ENCODE measurements around the gene COX10.

The COX10 gene

GRCh38 chr17:14119546-14119945, 50.2 kb downstream of the COX10 start:
- Histone ChIP-seq H3K9me3 (ENCODE audit: control insufficient read depth, insufficient read depth, low read length) (no peaks in the 10 kb centered on the region), H3K36me3 (ENCODE audit: insufficient read depth, low read length) (no peaks in the 10 kb centered on the region), H3K9ac (ENCODE audit: low read depth, low read length) (no peak overlapping the region), H3K4me1 (ENCODE audit: insufficient read depth, low read length) (no peaks in the 10 kb centered on the region)

- Histone ChIP-seq H3K9me3 (ENCODE audit: control insufficient read depth, insufficient read depth, low read length) (no peaks in the 10 kb centered on the region), H3K9ac (ENCODE audit: low read depth, low read length) (no peak overlapping the region), H3K4me1 (ENCODE audit: insufficient read depth, low read length) (peaks cover 5% of the 10 kb centered on the region; the same call in 1 of the 2 replicates)
Measured at GRCh38 chr17:14121952-14122351, 52.6 kb downstream of the COX10 start.

DNA sequence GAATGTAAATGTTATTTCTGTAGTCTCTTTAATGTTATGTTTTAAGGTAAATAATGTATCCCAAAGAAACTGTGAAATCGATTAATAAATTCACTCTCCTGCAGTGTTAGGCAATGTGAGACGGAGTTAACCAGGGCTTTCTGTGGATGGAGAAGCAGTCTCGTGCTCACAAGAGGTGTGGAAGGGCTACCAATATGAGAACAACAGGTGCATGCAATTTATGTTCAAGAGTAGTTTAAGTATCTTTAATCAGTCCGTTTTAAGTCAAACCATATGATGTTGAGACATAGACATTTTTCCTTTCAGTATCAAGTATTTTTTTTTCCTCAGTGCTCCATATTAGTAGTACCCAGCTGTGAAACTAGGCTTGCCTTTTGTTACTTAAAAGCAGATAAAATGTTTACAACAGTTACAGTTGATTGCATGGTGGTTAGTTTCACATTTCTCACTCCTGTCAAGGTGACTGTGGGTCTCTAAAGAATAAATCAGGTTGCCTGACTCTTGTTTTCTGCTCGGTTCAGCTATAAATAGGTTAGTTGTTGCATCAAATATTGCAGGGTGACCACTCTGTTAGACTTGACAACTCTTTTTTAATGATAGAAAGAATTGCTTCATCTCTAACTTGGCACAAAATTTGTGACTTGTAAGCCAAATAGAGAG, 54.4 kb downstream of the COX10 start:
- Histone ChIP-seq H3K9ac (ENCODE audit: low read depth, low read length) (no peak overlapping the region), H3K4me1 (ENCODE audit: insufficient read depth, low read length) (peaks cover 5% of the 10 kb centered on the region; the same call in 1 of the 2 replicates), H3K9me3 (ENCODE audit: control insufficient read depth, insufficient read depth, low read length) (no peaks in the 10 kb centered on the region), H3K36me3 (ENCODE audit: insufficient read depth, low read length) (no peaks in the 10 kb centered on the region)

More at GRCh38 chr17:14121952-14122351, 52.6 kb downstream of the COX10 start:
- H3K36me3 ChIP-seq (ENCODE audit: insufficient read depth, low read length): no peaks in the 10 kb centered on the region

DNA sequence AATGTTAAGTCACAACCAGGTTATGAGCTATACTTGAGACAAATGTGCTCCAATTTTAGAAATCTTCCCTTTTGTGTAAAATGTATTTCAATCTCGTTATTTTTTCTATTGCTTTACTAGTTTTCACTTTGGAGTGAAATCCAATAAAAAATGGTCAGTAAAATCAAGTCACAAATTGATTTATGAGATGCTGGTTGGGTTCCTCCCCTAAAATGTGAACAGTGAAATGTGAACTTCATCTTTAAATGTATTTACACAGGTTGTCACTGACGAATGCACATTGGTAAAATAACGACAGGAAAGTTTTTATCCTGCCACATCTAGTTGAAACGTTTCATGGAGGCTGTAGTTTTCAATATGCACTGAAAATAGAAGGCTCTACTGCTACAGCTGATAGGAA, 55.5 kb downstream of the COX10 start:
- H3K9ac ChIP-seq (ENCODE audit: low read depth, low read length): no peak overlapping the region

GRCh38 chr17:14125518-14126137, 56.3 kb downstream of the COX10 start:
- Histone ChIP-seq H3K9ac (ENCODE audit: low read depth, low read length) (no peak overlapping the region), H3K4me1 (ENCODE audit: insufficient read depth, low read length) (peaks cover 5% of the 10 kb centered on the region; the same call in 1 of the 2 replicates), H3K9me3 (ENCODE audit: control insufficient read depth, insufficient read depth, low read length) (no peaks in the 10 kb centered on the region), H3K36me3 (ENCODE audit: insufficient read depth, low read length) (no peaks in the 10 kb centered on the region)

More for the DNA sequence above, 55.5 kb downstream of the COX10 start:
- Histone ChIP-seq H3K36me3 (ENCODE audit: insufficient read depth, low read length) (no peaks in the 10 kb centered on the region), H3K9me3 (ENCODE audit: control insufficient read depth, insufficient read depth, low read length) (no peaks in the 10 kb centered on the region), H3K4me1 (ENCODE audit: insufficient read depth, low read length) (peaks cover 5% of the 10 kb centered on the region; the same call in 1 of the 2 replicates)

DNA sequence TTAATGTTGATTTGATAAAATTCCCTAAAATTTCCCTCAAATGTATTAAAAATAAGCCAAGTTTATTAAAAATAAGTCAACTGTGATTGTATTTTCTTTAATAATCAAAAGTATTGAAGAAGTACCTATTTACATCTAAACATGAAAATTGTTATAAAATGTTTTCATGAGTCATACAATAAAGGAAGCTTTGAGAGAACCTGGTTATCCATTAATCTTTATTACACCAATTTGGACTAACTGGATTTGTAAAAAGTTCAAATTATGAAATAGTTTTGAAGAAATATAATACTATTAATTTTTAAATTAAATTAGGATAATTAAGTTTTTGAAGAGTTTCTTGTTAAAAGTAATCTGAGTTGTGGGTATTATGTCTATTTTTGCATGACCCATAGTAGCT, 63.8 kb downstream of the COX10 start:
- no peaks in the 10 kb centered on the region for H3K9me3 ChIP-seq (ENCODE audit: control insufficient read depth, insufficient read depth, low read length)
- H3K9ac ChIP-seq (ENCODE audit: low read depth, low read length): no peak overlapping the region
- H3K4me1 ChIP-seq (ENCODE audit: insufficient read depth, low read length): peaks cover 13% of the 10 kb centered on the region; the same call in 1 of the 2 replicates
- no peaks in the 10 kb centered on the region for H3K36me3 ChIP-seq (ENCODE audit: insufficient read depth, low read length)

DNA sequence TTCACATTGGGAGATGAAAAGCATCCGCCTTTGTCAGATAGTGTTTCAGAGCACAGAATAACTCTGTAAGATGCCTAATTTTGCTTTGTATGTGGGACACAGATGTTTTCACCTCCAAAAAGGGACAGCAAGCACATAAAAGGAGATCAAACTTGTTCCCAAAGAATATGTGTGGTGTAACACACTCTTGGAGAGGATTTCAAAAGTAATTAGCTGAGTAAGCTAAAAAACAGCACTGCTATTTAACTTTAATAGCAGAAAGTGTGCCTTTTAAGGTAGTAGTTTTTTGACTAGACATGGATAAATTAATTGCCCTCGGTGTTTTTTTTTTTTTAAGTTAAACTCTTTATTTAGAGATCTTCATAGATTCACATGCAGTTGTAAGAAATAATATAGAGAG, 65.2 kb downstream of the COX10 start:
- no peaks in the 10 kb centered on the region for H3K9me3 ChIP-seq (ENCODE audit: control insufficient read depth, insufficient read depth, low read length)
- H3K36me3 ChIP-seq (ENCODE audit: insufficient read depth, low read length): no peaks in the 10 kb centered on the region
- H3K4me1 ChIP-seq (ENCODE audit: insufficient read depth, low read length): peaks cover 13% of the 10 kb centered on the region; the same call in 1 of the 2 replicates
- H3K9ac ChIP-seq (ENCODE audit: low read depth, low read length): no peak overlapping the region

DNA sequence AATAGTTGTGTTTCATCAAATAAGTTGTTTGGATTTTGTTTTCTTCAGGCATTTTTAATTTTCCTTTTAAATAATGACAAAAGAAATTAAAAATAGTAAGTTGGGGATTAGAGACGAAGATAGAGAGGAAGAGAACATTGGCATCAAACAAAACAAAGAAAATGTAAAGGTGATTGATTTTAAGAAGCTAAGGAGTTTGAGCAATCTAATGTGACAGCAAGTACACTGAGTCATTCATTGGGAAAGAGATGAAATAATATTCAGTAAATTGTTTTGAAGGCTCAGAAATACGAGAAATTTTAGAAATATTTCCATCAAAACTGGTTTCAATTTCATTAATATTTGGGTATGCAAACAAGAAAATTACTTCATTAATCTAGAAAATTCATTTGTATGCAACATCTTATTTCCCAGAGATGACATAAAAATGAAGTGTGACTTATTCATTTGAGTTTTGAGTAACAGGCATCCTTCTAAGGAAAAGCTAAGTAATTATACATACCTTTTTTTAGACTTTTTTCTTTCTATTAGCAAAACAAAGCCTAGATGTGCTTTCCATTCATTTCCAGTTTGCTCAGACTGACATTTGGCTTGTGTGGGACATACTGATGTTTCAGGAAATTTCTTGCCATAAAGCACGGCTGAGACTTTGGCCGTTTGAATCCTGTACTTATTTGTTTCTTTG, 66.7 kb downstream of the COX10 start:
- H3K9ac ChIP-seq (ENCODE audit: low read depth, low read length): no peak overlapping the region
- no peaks in the 10 kb centered on the region for H3K36me3 ChIP-seq (ENCODE audit: insufficient read depth, low read length)
- H3K9me3 ChIP-seq (ENCODE audit: control insufficient read depth, insufficient read depth, low read length): no peaks in the 10 kb centered on the region
- peaks cover 13% of the 10 kb centered on the region; the same call in 1 of the 2 replicates for H3K4me1 ChIP-seq (ENCODE audit: insufficient read depth, low read length)

DNA sequence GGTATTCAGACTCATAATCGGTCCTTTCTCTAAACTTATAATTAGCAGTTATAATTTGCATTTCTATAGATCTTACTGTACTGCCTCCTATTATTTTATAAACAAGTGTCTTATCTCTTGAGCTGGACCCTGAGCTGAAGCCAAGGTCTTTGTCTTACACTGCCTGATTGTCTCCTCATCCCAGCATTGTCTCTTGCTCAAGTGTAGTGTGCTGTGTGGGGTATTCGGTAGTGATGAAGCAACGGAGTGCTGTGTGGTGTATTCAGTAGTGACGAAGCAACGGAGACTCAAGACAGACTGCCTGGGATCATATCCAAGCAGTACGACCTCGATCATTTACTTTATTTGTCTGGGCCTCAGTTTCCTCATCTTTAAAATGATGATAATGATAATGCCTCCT, 69.3 kb downstream of the COX10 start:
- H3K9ac ChIP-seq (ENCODE audit: low read depth, low read length): no peak overlapping the region
- no peaks in the 10 kb centered on the region for H3K9me3 ChIP-seq (ENCODE audit: control insufficient read depth, insufficient read depth, low read length)
- peaks cover 27% of the 10 kb centered on the region; the same call in 1 of the 2 replicates for H3K4me1 ChIP-seq (ENCODE audit: insufficient read depth, low read length)
- H3K36me3 ChIP-seq (ENCODE audit: insufficient read depth, low read length): no peaks in the 10 kb centered on the region

- Histone ChIP-seq H3K9me3 (ENCODE audit: control insufficient read depth, insufficient read depth, low read length) (no peaks in the 10 kb centered on the region), H3K36me3 (ENCODE audit: insufficient read depth, low read length) (no peaks in the 10 kb centered on the region), H3K4me1 (ENCODE audit: insufficient read depth, low read length) (peaks cover 19% of the 10 kb centered on the region; the same call in 1 of the 2 replicates), H3K9ac (ENCODE audit: low read depth, low read length) (no peak overlapping the region)
Measured at GRCh38 chr17:14143688-14144087, 74.4 kb downstream of the COX10 start.

DNA sequence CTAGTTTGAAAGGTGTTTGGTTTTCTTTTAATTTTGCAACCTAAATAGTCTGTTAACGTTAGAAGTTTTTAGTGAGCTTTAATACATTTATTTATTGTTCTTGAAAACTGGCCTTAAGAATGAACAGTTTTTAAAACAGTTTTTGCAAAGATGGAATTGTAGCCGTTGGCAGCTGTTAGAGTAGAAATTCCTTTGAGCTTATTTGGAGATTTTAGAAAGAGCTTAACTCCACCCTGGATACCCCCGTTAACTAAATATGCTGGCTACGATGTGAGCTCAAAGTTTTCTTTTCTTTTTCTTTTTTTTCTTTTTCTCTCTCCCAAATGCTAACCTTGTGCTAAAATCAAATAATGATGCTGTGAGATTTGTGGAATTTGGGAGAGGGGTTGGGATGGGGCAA, 75.2 kb downstream of the COX10 start:
- Histone ChIP-seq H3K9ac (ENCODE audit: low read depth, low read length) (no peak overlapping the region), H3K4me1 (ENCODE audit: insufficient read depth, low read length) (peaks cover 19% of the 10 kb centered on the region; the same call in 1 of the 2 replicates), H3K9me3 (ENCODE audit: control insufficient read depth, insufficient read depth, low read length) (no peaks in the 10 kb centered on the region), H3K36me3 (ENCODE audit: insufficient read depth, low read length) (no peaks in the 10 kb centered on the region)

- Histone ChIP-seq H3K36me3 (ENCODE audit: insufficient read depth, low read length) (no peaks in the 10 kb centered on the region), H3K4me1 (ENCODE audit: insufficient read depth, low read length) (no peaks in the 10 kb centered on the region), H3K9ac (ENCODE audit: low read depth, low read length) (no peak overlapping the region)
Measured at GRCh38 chr17:14149751-14150150, 80.4 kb downstream of the COX10 start.

DNA sequence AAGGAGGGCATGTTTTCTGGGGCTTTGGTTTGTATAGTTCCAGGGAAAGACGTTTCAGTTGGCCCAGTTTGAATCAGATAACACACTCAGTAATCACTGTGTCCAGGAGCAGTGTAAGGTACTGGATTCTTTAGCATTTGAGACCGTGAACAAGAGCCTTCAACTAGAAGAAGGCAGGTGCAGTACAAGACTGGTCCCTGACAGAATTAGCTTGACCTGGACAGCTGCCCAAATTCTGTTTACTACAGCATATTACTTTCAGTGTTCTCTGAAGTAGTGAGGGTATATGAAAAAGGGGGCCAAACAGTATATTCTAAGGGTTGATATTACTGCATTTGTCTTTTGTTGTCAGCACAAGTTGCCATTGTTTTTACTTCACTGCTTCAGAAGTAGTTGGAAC, 81.3 kb downstream of the COX10 start:
- H3K9me3 ChIP-seq (ENCODE audit: control insufficient read depth, insufficient read depth, low read length): no peaks in the 10 kb centered on the region
- H3K9ac ChIP-seq (ENCODE audit: low read depth, low read length): no peak overlapping the region
- H3K4me1 ChIP-seq (ENCODE audit: insufficient read depth, low read length): no peaks in the 10 kb centered on the region
- H3K36me3 ChIP-seq (ENCODE audit: insufficient read depth, low read length): no peaks in the 10 kb centered on the region

More at GRCh38 chr17:14149751-14150150, 80.4 kb downstream of the COX10 start:
- no peaks in the 10 kb centered on the region for H3K9me3 ChIP-seq (ENCODE audit: control insufficient read depth, insufficient read depth, low read length)

GRCh38 chr17:14152721-14153120, 83.4 kb downstream of the COX10 start:
- Histone ChIP-seq H3K9me3 (ENCODE audit: control insufficient read depth, insufficient read depth, low read length) (no peaks in the 10 kb centered on the region), H3K9ac (ENCODE audit: low read depth, low read length) (no peak overlapping the region), H3K4me1 (ENCODE audit: insufficient read depth, low read length) (no peaks in the 10 kb centered on the region), H3K36me3 (ENCODE audit: insufficient read depth, low read length) (no peaks in the 10 kb centered on the region)
